RWPE1 (cell line): Measurements from ENCODE around the gene CKS1B.

Experiments used
- CTCF ChIA-PET: fragments of 350-600 bp; sonication (Branson Sonifier 250); formaldehyde crosslinking; extraction: SDS; loops from one replicate; lab custom pipeline; 2021; lab: Yijun Ruan, JAX
- POLR2A ChIA-PET: fragments of 400-600 bp; formaldehyde crosslinking; extraction: SDS; loops from one replicate; lab custom pipeline; 2020; ENCODE audit warnings: antibody characterized with exemption; ENCODE audit not compliant: low non-redundant PET; lab: Yijun Ruan, JAX
- DNase-seq: peaks from one replicate; pipeline ENCODE4 v3.0.0; 2012; ENCODE audit warnings: low spot score
- H3K27ac ChIP-seq: fragments of 450-650 bp; 2 replicates; pipeline ENCODE4 v1.5.1; 2017
- TF ChIP-seq, protein P1 (sequence below): fragments of 450-650 bp; conservative IDR thresholded peaks from 2 replicates; pipeline ENCODE4 v1.5.1; 2017; ENCODE audit warnings: low read depth, mild to moderate bottlenecking

Gene CKS1B

DNA sequence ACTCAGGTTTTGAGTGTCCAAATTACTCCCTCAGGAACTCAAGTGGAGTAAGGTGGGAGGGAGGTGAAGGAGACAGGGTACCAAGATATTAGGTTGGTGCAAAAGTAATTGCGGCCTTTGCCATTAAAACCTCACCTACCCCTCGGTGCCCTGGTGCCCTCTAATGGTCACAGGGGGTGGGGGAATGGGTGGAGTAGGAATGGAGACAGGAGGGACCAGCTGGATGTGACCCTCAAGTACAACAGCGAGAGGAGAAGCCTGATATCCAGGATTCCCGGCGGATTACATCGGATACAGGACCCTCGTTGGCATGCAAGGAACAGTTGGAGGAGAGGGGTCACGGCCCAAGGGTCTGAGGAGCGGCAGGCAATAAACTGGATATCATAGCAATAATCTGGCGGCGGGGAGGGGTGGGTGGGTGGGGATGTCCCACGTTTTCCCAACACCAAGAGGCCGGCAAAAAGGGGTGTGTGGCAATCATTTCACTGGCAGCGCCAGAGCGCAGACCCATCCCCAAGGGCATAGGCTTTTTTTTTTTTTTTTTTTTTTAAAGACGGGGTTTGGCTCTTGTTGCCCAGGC is 23.8 kb downstream of the CKS1B start:
- ChIA-PET CTCF (interaction anchor here (0.6 to 1.1 kb wide), 4 partner anchors 19 to 27 kb away, joined by 3 to 6 read pairs (median 4); no protein-coding TSS in a partner anchor), POLR2A (interaction anchor here (0.6 to 0.7 kb wide), 3 partner anchors 12 to 858 kb away, joined by 3 to 5 read pairs (median 4); no protein-coding TSS in a partner anchor)
- H3K27ac ChIP-seq: peak overlapping the region; percentile 100
- no peak for DNase-seq
- TF ChIP-seq, protein P1, sequence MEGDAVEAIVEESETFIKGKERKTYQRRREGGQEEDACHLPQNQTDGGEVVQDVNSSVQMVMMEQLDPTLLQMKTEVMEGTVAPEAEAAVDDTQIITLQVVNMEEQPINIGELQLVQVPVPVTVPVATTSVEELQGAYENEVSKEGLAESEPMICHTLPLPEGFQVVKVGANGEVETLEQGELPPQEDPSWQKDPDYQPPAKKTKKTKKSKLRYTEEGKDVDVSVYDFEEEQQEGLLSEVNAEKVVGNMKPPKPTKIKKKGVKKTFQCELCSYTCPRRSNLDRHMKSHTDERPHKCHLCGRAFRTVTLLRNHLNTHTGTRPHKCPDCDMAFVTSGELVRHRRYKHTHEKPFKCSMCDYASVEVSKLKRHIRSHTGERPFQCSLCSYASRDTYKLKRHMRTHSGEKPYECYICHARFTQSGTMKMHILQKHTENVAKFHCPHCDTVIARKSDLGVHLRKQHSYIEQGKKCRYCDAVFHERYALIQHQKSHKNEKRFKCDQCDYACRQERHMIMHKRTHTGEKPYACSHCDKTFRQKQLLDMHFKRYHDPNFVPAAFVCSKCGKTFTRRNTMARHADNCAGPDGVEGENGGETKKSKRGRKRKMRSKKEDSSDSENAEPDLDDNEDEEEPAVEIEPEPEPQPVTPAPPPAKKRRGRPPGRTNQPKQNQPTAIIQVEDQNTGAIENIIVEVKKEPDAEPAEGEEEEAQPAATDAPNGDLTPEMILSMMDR: no peak

DNA sequence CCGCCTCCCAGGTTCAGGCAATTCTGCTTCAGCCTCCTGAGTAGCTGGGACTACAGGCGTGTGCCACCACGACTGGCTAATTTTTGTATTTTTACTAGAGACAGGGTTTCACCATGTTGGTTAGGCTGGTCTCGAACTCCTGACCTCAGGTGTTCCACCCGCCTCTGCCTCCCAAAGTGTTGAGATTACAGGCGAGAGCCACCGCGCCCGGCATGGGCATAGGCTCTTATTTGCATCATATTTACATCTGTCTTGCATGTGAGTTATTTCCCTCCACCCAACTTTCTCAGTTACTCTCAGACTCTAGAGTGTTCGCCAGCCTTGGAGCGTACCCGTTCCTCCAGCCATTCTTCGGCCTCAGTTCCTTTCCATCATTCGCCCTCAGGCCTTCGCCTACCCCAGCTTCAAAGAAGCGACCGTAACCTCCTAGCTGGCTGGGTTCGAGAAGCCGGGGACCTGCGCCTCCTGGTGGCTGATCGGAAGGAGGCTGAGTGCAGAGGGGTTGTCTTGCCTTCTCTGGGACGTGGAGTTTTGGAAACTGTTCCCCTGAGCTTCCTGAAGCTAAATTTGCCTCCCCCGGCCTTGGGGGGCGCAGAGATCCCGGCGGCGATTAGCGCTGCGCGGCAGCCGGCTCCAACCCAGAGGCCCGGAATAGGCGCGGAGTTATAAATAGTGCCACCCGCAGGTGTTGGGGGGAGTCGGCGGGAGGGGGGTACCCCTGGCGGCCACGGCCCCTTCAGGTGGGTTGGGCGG is 24.5 kb downstream of the CKS1B start:
- ChIA-PET CTCF (interaction anchor here (0.6 to 1.2 kb wide), 4 partner anchors 14 to 26 kb away, joined by 3 to 6 read pairs (median 4); no protein-coding TSS in a partner anchor), POLR2A (interaction anchor here (0.7 kb wide), 2 partner anchors 11 to 410 kb away, joined by 4 to 5 read pairs; no protein-coding TSS in a partner anchor)
- peak overlapping the region; percentile 100 for H3K27ac ChIP-seq
- TF ChIP-seq, protein P1: peak; percentile 92
- DNase-seq: no peak

DNA sequence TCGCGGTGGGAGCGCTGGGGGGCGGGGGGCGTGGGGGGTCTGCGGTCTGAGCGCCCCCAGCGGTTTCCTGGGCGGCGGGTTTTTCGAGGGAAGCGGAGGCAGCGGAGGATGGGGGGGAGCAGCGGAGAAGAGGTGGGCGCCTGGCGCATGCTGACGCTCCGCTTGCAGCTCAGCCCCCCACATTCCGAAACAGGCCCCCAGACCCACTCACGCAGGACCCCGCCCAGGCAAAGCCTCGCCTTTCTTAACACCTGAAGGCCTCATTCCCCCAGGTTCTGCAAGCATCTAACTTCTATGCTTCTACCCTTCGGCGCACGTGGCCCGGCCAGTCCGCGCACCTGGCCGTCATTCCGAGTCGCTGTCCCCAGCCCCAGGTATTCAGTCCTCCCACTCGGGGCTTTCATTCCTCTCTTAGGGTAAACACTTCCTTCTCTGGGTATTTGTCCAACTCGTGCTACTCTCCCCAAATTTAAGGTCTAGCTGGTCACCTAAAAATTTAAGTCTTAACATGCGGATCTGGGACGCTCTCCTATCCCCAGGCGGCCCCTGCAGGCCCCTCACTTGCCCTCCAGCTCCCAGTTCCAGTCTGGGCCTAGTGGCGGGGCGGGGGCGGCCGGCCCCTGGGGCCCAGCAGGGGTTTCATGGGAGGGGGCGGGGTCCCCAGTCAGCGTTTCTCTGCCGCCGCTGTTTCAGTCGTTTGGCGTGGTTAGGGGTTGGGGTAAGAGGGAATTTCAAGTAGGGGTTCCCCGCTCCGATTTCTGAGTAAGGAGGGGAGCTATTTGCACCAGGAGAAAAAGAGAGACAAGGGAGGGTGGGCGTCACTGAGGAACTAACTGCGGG is 25.3 kb downstream of the CKS1B start:
- H3K27ac ChIP-seq: peak overlapping the region; percentile 100
- ChIA-PET POLR2A (no interaction called here), CTCF (interaction anchor here (0.6 to 1.2 kb wide), 7 partner anchors 10 to 173 kb away, joined by 3 to 6 read pairs (median 4); partner anchors contain the start of gene KRTCAP2)
- TF ChIP-seq, protein P1: no peak
- DNase-seq: no peak

DNA sequence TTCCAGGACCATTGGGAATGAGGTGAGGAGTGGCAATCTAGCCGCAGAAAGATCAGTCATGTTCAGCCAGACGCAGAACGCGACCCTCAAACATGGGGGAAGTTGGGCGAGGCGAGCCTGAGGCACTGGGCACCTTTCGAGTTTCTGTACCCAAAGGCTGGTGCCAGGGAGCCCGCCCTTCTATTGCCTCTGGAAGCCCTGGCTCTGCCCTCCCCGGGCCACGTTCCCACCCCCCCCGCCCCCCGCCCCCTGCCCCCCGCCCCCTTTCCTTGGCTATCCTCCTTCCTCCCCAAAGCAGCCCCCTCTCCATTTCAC is 25.9 kb downstream of the CKS1B start:
- CTCF ChIA-PET: interaction anchor here (0.6 to 0.9 kb wide), 4 partner anchors 10 to 173 kb away, joined by 3 to 6 read pairs (median 4); partner anchors contain the start of gene KRTCAP2
- POLR2A ChIA-PET: no interaction called here
- no peak for DNase-seq
- TF ChIP-seq, protein P1: no peak
- H3K27ac ChIP-seq: peak overlapping the region; percentile 100

DNA sequence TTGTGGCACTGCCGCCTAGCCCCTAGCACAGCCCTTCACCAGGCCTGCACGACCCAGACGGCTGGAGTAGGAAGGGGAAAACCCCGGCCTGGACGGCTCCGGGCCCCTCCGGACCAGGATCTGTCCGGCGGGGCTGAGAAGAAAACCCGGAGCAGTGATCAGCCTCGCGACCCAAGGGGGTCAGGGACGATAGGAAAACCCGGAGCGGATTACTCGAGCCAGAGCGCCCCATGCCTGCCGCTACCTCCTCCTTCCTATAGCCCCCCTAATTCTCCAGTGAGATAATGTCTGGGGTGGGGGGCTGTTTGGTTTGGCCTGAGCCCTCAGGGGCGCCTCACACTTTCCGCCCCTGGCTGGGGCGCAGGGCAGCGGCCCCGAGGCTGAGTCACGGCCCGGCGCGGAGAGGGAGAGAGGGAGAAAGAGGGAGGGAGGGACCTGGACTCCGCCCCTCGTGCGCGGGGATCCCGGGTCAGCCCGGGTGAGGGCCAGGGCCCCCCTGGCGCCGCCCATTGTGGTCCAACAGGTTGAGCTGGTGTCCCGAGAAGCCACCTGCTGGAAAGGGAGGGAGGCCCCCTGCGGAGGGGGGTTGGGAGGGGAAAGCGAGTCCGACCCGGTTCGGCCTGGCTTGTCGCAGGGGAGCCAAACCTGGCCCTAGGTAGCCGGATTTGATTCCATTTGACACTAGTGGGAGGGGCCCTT is 26.4 kb downstream of the CKS1B start:
- CTCF ChIA-PET: interaction anchor here (0.5 to 0.9 kb wide), 4 partner anchors 11 to 173 kb away, joined by 3 to 4 read pairs (median 3); partner anchors contain the start of gene KRTCAP2
- H3K27ac ChIP-seq: peak overlapping the region; percentile 100

More for the DNA sequence above, 26.4 kb downstream of the CKS1B start:
- POLR2A ChIA-PET: interaction anchor here (0.6 to 0.7 kb wide), 2 partner anchors 27 to 30 kb away, joined by 3 to 4 read pairs; partner anchors contain the start of gene SHC1
- peak; percentile 94 for DNase-seq
- TF ChIP-seq, protein P1: no peak
